ENCODE data around the gene CREM. TPM values are rescaled to one million over a fixed set of nuclear protein-coding genes. Genes with fewer than 3 reads are reported as not detected.
A peak's percentile ranks its signal among the peaks of the same experiment; 100 is the strongest.

CREM gene
- total and polyA plus RNA-seq, 5 experiments from 2014 or later, result 16.4 to 29.6 (median 20.4) TPM

- no peak overlapping the region for H3K4me3 Mint-ChIP-seq
- H3K27ac Mint-ChIP-seq, result peak overlapping the region in 1 of 10 donors; percentile 2
- no peaks in the 10 kb centered on the region for H3K27me3 Mint-ChIP-seq
- no peak for ATAC-seq
- H3K36me3 Mint-ChIP-seq, result peaks cover 0 to 3% (median 2%) of the 10 kb centered on the region in 3 donors
- no peaks in the 10 kb centered on the region for H3K4me1 Mint-ChIP-seq
- no peak for DNase-seq
- no peaks in the 10 kb centered on the region for H3K9me3 Mint-ChIP-seq
- POLR2A ChIA-PET, result interaction anchor here (0.8 kb wide), 1 partner anchor 52 kb away, joined by 3 read pairs; the partner anchor contains the start of gene CREM
Observed at GRCh38 chr10:35178331-35178730, 51.7 kb downstream of the CREM start.

GRCh38 chr10:35182631-35183510 lies 56.2 kb downstream of the CREM start:
- ATAC-seq (no peak), DNase-seq (no peak)
- POLR2A ChIA-PET, result interaction anchor here (1.5 kb wide), 1 partner anchor 55 kb away, joined by 3 read pairs; no protein-coding TSS in a partner anchor
- H3K27ac Mint-ChIP-seq, result peak overlapping the region in 3 of 10 donors; percentile 33 to 55 (median 41)
- no peak overlapping the region for H3K4me3 Mint-ChIP-seq
- H3K9me3 Mint-ChIP-seq, result no peaks in the 10 kb centered on the region
- peaks cover 0 to 13% (median 0%) of the 10 kb centered on the region in 4 donors for H3K4me1 Mint-ChIP-seq
- H3K36me3 Mint-ChIP-seq, result peaks cover 0 to 3% (median 2%) of the 10 kb centered on the region in 3 donors
- H3K27me3 Mint-ChIP-seq, result no peaks in the 10 kb centered on the region

GRCh38 chr10:35184527-35185171 lies 58.0 kb downstream of the CREM start:
- DNase-seq (no peak), ATAC-seq (no peak)
- H3K9me3 Mint-ChIP-seq, result no peaks in the 10 kb centered on the region
- H3K4me1 Mint-ChIP-seq, result peaks cover 0 to 13% (median 0%) of the 10 kb centered on the region in 4 donors
- peaks cover 0 to 3% (median 0%) of the 10 kb centered on the region in 3 donors for H3K36me3 Mint-ChIP-seq
- peak overlapping the region in 1 of 10 donors; percentile 20 for H3K4me3 Mint-ChIP-seq
- peak overlapping the region in 7 of 10 donors; percentile 11 to 48 (median 25) for H3K27ac Mint-ChIP-seq
- no peaks in the 10 kb centered on the region for H3K27me3 Mint-ChIP-seq
- POLR2A ChIA-PET, result no interaction called here

GRCh38 chr10:35185260-35186034 lies 58.8 kb downstream of the CREM start:
- peak overlapping the region in 4 of 10 donors; percentile 5 to 16 (median 13) for H3K27ac Mint-ChIP-seq

GRCh38 chr10:35188954-35189353 lies 62.3 kb downstream of the CREM start:
- Mint-ChIP-seq H3K9me3 (no peaks in the 10 kb centered on the region), H3K4me3 (no peak overlapping the region), H3K4me1 (peaks cover 0 to 22% (median 0%) of the 10 kb centered on the region in 4 donors), H3K27ac (no peak overlapping the region), H3K36me3 (no peaks in the 10 kb centered on the region), H3K27me3 (no peaks in the 10 kb centered on the region)
- POLR2A ChIA-PET, result no interaction called here
- no peak for ATAC-seq
- no peak for DNase-seq

More at GRCh38 chr10:35185260-35186034, 58.8 kb downstream of the CREM start:
- Mint-ChIP-seq H3K4me1 (peaks cover 0 to 13% (median 0%) of the 10 kb centered on the region in 4 donors), H3K9me3 (no peaks in the 10 kb centered on the region), H3K36me3 (peaks cover 0 to 3% (median 0%) of the 10 kb centered on the region in 3 donors), H3K4me3 (no peak overlapping the region), H3K27me3 (no peaks in the 10 kb centered on the region)
- peak in 1 of 2 donors; percentile 32 for ATAC-seq
- POLR2A ChIA-PET, result interaction anchor here (0.8 kb wide), 1 partner anchor 58 kb away, joined by 3 read pairs; no protein-coding TSS in a partner anchor
- DNase-seq, result no peak

- ATAC-seq (no peak), DNase-seq (no peak)
- Mint-ChIP-seq H3K27me3 (no peaks in the 10 kb centered on the region), H3K36me3 (no peaks in the 10 kb centered on the region), H3K4me3 (no peak overlapping the region), H3K4me1 (peaks cover 3 to 30% (median 16%) of the 10 kb centered on the region in 4 donors), H3K9me3 (no peaks in the 10 kb centered on the region), H3K27ac (peak overlapping the region in 7 of 10 donors; percentile 26 to 94 (median 63))
- POLR2A ChIA-PET, result interaction anchor here (1.4 kb wide), 1 partner anchor 66 kb away, joined by 3 read pairs; no protein-coding TSS in a partner anchor
Observed at GRCh38 chr10:35191523-35191922, 64.9 kb downstream of the CREM start.

- H3K27ac Mint-ChIP-seq, result peak overlapping the region in 7 of 10 donors; percentile 71 to 94 (median 83)
- ATAC-seq, result no peak
- no peaks in the 10 kb centered on the region for H3K27me3 Mint-ChIP-seq
- H3K9me3 Mint-ChIP-seq, result no peaks in the 10 kb centered on the region
- H3K4me1 Mint-ChIP-seq, result peaks cover 3 to 33% (median 17%) of the 10 kb centered on the region in 4 donors
- H3K4me3 Mint-ChIP-seq, result no peak overlapping the region
- DNase-seq, result no peak
- H3K36me3 Mint-ChIP-seq, result no peaks in the 10 kb centered on the region
- POLR2A ChIA-PET, result no interaction called here
Observed at GRCh38 chr10:35192645-35193249, 66.1 kb downstream of the CREM start.

GRCh38 chr10:35194471-35194870 lies 67.8 kb downstream of the CREM start:
- POLR2A ChIA-PET, result interaction anchor here (0.9 to 2.6 kb wide), 5 partner anchors 22 to 142 kb away, joined by 3 to 78 read pairs (median 12); partner anchors contain the start of genes CREM and CUL2
- Mint-ChIP-seq H3K27ac (peak overlapping the region; percentile 49 to 100 (median 94)), H3K4me1 (peaks cover 3 to 35% (median 17%) of the 10 kb centered on the region in 4 donors), H3K4me3 (peak overlapping the region in 3 of 10 donors; percentile 32 to 82 (median 78)), H3K36me3 (no peaks in the 10 kb centered on the region), H3K27me3 (no peaks in the 10 kb centered on the region), H3K9me3 (no peaks in the 10 kb centered on the region)
- no peak for ATAC-seq
- DNase-seq, result no peak

- POLR2A ChIA-PET, result interaction anchor here (0.9 to 2.6 kb wide), 5 partner anchors 22 to 142 kb away, joined by 3 to 78 read pairs (median 12); partner anchors contain the start of genes CREM and CUL2
Observed at GRCh38 chr10:35194906-35195305, 68.3 kb downstream of the CREM start.

GRCh38 chr10:35195361-35196306 lies 69.0 kb downstream of the CREM start:
- DNase-seq (peak; percentile 50 to 95 (median 86)), ATAC-seq (peak; percentile 87 to 89)
- Mint-ChIP-seq H3K4me3 (peak overlapping the region; percentile 78 to 93 (median 86)), H3K36me3 (no peaks in the 10 kb centered on the region), H3K27me3 (no peaks in the 10 kb centered on the region), H3K9me3 (no peaks in the 10 kb centered on the region), H3K4me1 (peaks cover 5 to 40% (median 22%) of the 10 kb centered on the region in 4 donors), H3K27ac (peak overlapping the region; percentile 89 to 100 (median 98))
- POLR2A ChIA-PET, result interaction anchor here (0.6 to 2.6 kb wide), 9 partner anchors 21 to 143 kb away, joined by 3 to 78 read pairs (median 6); partner anchors contain the start of genes CREM and CUL2

More at GRCh38 chr10:35194906-35195305, 68.3 kb downstream of the CREM start:
- H3K36me3 Mint-ChIP-seq, result no peaks in the 10 kb centered on the region
- H3K27ac Mint-ChIP-seq, result peak overlapping the region; percentile 89 to 100 (median 98)
- DNase-seq (peak in 8 of 10 donors; percentile 50 to 78 (median 66)), ATAC-seq (peak; percentile 11 to 17)
- H3K4me1 Mint-ChIP-seq, result peaks cover 3 to 35% (median 17%) of the 10 kb centered on the region in 4 donors
- H3K9me3 Mint-ChIP-seq, result no peaks in the 10 kb centered on the region
- no peaks in the 10 kb centered on the region for H3K27me3 Mint-ChIP-seq
- peak overlapping the region; percentile 78 to 93 (median 86) for H3K4me3 Mint-ChIP-seq

Data from naive thymus-derived CD8-positive, alpha-beta T cell (primary cell).